Measurements from ENCODE around the gene IRS1.

The IRS1 gene

GRCh38 chr2:226720948-226721347, 78.7 kb downstream of the IRS1 start:
- no peak for DNase-seq

GRCh38 chr2:226717719-226718118, 81.9 kb downstream of the IRS1 start:
- DNase-seq = no peak

GRCh38 chr2:226716126-226716525, 83.5 kb downstream of the IRS1 start:
- DNase-seq = no peak

- DNase-seq = no peak
These were observed 84.2 kb downstream of the IRS1 start for GRCh38 chr2:226715347-226715990.

- no peak for DNase-seq
These were observed 86.7 kb downstream of the IRS1 start for GRCh38 chr2:226712941-226713340.

- no peak for DNase-seq
These were observed 87.9 kb downstream of the IRS1 start for GRCh38 chr2:226711606-226712296.

- no peak for DNase-seq
These were observed 92.1 kb downstream of the IRS1 start for GRCh38 chr2:226707499-226707898.

- no peak for DNase-seq
These were observed 93.7 kb downstream of the IRS1 start for GRCh38 chr2:226705965-226706364.

- DNase-seq = no peak
These were observed 94.3 kb downstream of the IRS1 start for GRCh38 chr2:226705133-226705886.

GRCh38 chr2:226703514-226703913, 96.1 kb downstream of the IRS1 start:
- peak; percentile 86 for DNase-seq

- DNase-seq = no peak
These were observed 97.2 kb downstream of the IRS1 start for GRCh38 chr2:226702376-226702775.

GRCh38 chr2:226701052-226701451, 98.6 kb downstream of the IRS1 start:
- DNase-seq = peak; percentile 40

GRCh38 chr2:226699321-226699720, 100.3 kb downstream of the IRS1 start:
- peak; percentile 62 for DNase-seq

GRCh38 chr2:226698671-226699070, 100.9 kb downstream of the IRS1 start:
- no peak for DNase-seq

GRCh38 chr2:226694586-226695284, 104.9 kb downstream of the IRS1 start:
- DNase-seq = no peak

GRCh38 chr2:226694149-226694548, 105.5 kb downstream of the IRS1 start:
- DNase-seq = no peak

GRCh38 chr2:226693521-226693920, 106.1 kb downstream of the IRS1 start:
- DNase-seq = no peak

GRCh38 chr2:226692521-226693126, 107.0 kb downstream of the IRS1 start:
- no peak for DNase-seq

GRCh38 chr2:226691255-226691654, 108.4 kb downstream of the IRS1 start:
- DNase-seq = no peak

GRCh38 chr2:226690461-226691024, 109.1 kb downstream of the IRS1 start:
- DNase-seq = no peak

GRCh38 chr2:226687641-226688253, 111.9 kb downstream of the IRS1 start:
- DNase-seq = no peak

GRCh38 chr2:226684563-226684959, 115.1 kb downstream of the IRS1 start:
- no peak for DNase-seq

All from NCI-H1694 (cell line).